ENCODE data around the gene TBX20. TPM values are rescaled to one million over a fixed set of nuclear protein-coding genes. Genes with fewer than 3 reads are reported as not detected.
"Not testable (repeated sequence)": the region's sequence is repeated elsewhere in the genome, so short reads cannot be mapped to it uniquely, and the experiment has no call there.

The TBX20 gene
- total RNA-seq, 2 experiments from 2014 or later: not detected

GRCh38 chr7:35228496-35229051 is 25.3 kb downstream of the TBX20 start:
- CTCF ChIA-PET; ATAC-seq; H3K4me3 Mint-ChIP-seq; H3K27me3 Mint-ChIP-seq; H3K9me3 Mint-ChIP-seq; H3K36me3 Mint-ChIP-seq (ENCODE audit: low read depth); H3K4me1 Mint-ChIP-seq (ENCODE audit: low read depth); DNase-seq; H3K27ac Mint-ChIP-seq; intact Hi-C loops (cut with micrococcal nuclease); POLR2A ChIA-PET: not testable (repeated sequence)

- DNase-seq; H3K4me1 Mint-ChIP-seq (ENCODE audit: low read depth); H3K9me3 Mint-ChIP-seq; POLR2A ChIA-PET; ATAC-seq; H3K4me3 Mint-ChIP-seq; intact Hi-C loops (cut with micrococcal nuclease); CTCF ChIA-PET; H3K27ac Mint-ChIP-seq; H3K36me3 Mint-ChIP-seq (ENCODE audit: low read depth): not testable (repeated sequence)
- H3K27me3 Mint-ChIP-seq: peaks cover 10% of the 10 kb centered on the region
Observed at GRCh38 chr7:35227438-35227837, 26.5 kb downstream of the TBX20 start.

GRCh38 chr7:35222445-35222844 is 31.5 kb downstream of the TBX20 start:
- POLR2A ChIA-PET; H3K9me3 Mint-ChIP-seq; CTCF ChIA-PET; DNase-seq; H3K4me1 Mint-ChIP-seq (ENCODE audit: low read depth); H3K4me3 Mint-ChIP-seq; H3K27me3 Mint-ChIP-seq; ATAC-seq; H3K36me3 Mint-ChIP-seq (ENCODE audit: low read depth); intact Hi-C loops (cut with micrococcal nuclease); H3K27ac Mint-ChIP-seq: not testable (repeated sequence)

- CTCF ChIA-PET; H3K36me3 Mint-ChIP-seq (ENCODE audit: low read depth); intact Hi-C loops (cut with micrococcal nuclease); H3K27ac Mint-ChIP-seq; H3K9me3 Mint-ChIP-seq; H3K4me1 Mint-ChIP-seq (ENCODE audit: low read depth); H3K27me3 Mint-ChIP-seq; H3K4me3 Mint-ChIP-seq; ATAC-seq; DNase-seq; POLR2A ChIA-PET: not testable (repeated sequence)
Observed at GRCh38 chr7:35220176-35220575, 33.7 kb downstream of the TBX20 start.

- H3K27ac Mint-ChIP-seq; H3K36me3 Mint-ChIP-seq (ENCODE audit: low read depth); POLR2A ChIA-PET; H3K4me3 Mint-ChIP-seq; intact Hi-C loops (cut with micrococcal nuclease); H3K27me3 Mint-ChIP-seq; H3K9me3 Mint-ChIP-seq; H3K4me1 Mint-ChIP-seq (ENCODE audit: low read depth); CTCF ChIA-PET; ATAC-seq; DNase-seq: not testable (repeated sequence)
Observed at GRCh38 chr7:35216033-35216432, 37.9 kb downstream of the TBX20 start.

GRCh38 chr7:35215063-35215462 is 38.8 kb downstream of the TBX20 start:
- H3K4me3 Mint-ChIP-seq; H3K36me3 Mint-ChIP-seq (ENCODE audit: low read depth); CTCF ChIA-PET; H3K9me3 Mint-ChIP-seq; H3K27ac Mint-ChIP-seq; intact Hi-C loops (cut with micrococcal nuclease); DNase-seq; ATAC-seq; H3K4me1 Mint-ChIP-seq (ENCODE audit: low read depth); H3K27me3 Mint-ChIP-seq; POLR2A ChIA-PET: not testable (repeated sequence)

- H3K27me3 Mint-ChIP-seq; CTCF ChIA-PET; POLR2A ChIA-PET; H3K36me3 Mint-ChIP-seq (ENCODE audit: low read depth); H3K4me3 Mint-ChIP-seq; H3K27ac Mint-ChIP-seq; intact Hi-C loops (cut with micrococcal nuclease); DNase-seq; ATAC-seq; H3K4me1 Mint-ChIP-seq (ENCODE audit: low read depth); H3K9me3 Mint-ChIP-seq: not testable (repeated sequence)
Observed at GRCh38 chr7:35206924-35207323, 47.0 kb downstream of the TBX20 start.

- H3K4me3 Mint-ChIP-seq; ATAC-seq; H3K36me3 Mint-ChIP-seq (ENCODE audit: low read depth); CTCF ChIA-PET; DNase-seq; H3K27ac Mint-ChIP-seq; H3K27me3 Mint-ChIP-seq; POLR2A ChIA-PET; intact Hi-C loops (cut with micrococcal nuclease); H3K9me3 Mint-ChIP-seq; H3K4me1 Mint-ChIP-seq (ENCODE audit: low read depth): not testable (repeated sequence)
Observed at GRCh38 chr7:35204850-35205249, 49.0 kb downstream of the TBX20 start.

- H3K4me1 Mint-ChIP-seq (ENCODE audit: low read depth); H3K4me3 Mint-ChIP-seq; H3K36me3 Mint-ChIP-seq (ENCODE audit: low read depth); DNase-seq; intact Hi-C loops (cut with micrococcal nuclease); H3K27ac Mint-ChIP-seq; POLR2A ChIA-PET; CTCF ChIA-PET; H3K27me3 Mint-ChIP-seq; ATAC-seq; H3K9me3 Mint-ChIP-seq: not testable (repeated sequence)
Observed at GRCh38 chr7:35204031-35204430, 49.9 kb downstream of the TBX20 start.

- DNase-seq; ATAC-seq; H3K4me3 Mint-ChIP-seq; POLR2A ChIA-PET; CTCF ChIA-PET; H3K9me3 Mint-ChIP-seq; H3K27ac Mint-ChIP-seq; intact Hi-C loops (cut with micrococcal nuclease); H3K4me1 Mint-ChIP-seq (ENCODE audit: low read depth); H3K27me3 Mint-ChIP-seq; H3K36me3 Mint-ChIP-seq (ENCODE audit: low read depth): not testable (repeated sequence)
Observed at GRCh38 chr7:35202353-35202752, 51.5 kb downstream of the TBX20 start.

GRCh38 chr7:35200170-35200569 is 53.7 kb downstream of the TBX20 start:
- H3K4me1 Mint-ChIP-seq (ENCODE audit: low read depth); H3K27ac Mint-ChIP-seq; DNase-seq; intact Hi-C loops (cut with micrococcal nuclease); H3K9me3 Mint-ChIP-seq; H3K36me3 Mint-ChIP-seq (ENCODE audit: low read depth); CTCF ChIA-PET; H3K4me3 Mint-ChIP-seq; POLR2A ChIA-PET; ATAC-seq: not testable (repeated sequence)
- peaks cover 11% of the 10 kb centered on the region for H3K27me3 Mint-ChIP-seq

GRCh38 chr7:35198370-35199140 is 55.3 kb downstream of the TBX20 start:
- H3K4me1 Mint-ChIP-seq (ENCODE audit: low read depth); H3K36me3 Mint-ChIP-seq (ENCODE audit: low read depth); H3K27ac Mint-ChIP-seq; ATAC-seq; H3K4me3 Mint-ChIP-seq; CTCF ChIA-PET; DNase-seq; POLR2A ChIA-PET; intact Hi-C loops (cut with micrococcal nuclease); H3K9me3 Mint-ChIP-seq: not testable (repeated sequence)
- H3K27me3 Mint-ChIP-seq: peaks cover 11% of the 10 kb centered on the region

Measured in activated CD8-positive, alpha-beta T cell treated with anti-CD3 and anti-CD28 coated beads for 36 hours (primary cell).